ENCODE measurements around the gene A3GALT2.
"Not testable (repeated sequence)": the region's sequence is repeated elsewhere in the genome, so short reads cannot be mapped to it uniquely, and the experiment has no call there.

A3GALT2 gene

DNA sequence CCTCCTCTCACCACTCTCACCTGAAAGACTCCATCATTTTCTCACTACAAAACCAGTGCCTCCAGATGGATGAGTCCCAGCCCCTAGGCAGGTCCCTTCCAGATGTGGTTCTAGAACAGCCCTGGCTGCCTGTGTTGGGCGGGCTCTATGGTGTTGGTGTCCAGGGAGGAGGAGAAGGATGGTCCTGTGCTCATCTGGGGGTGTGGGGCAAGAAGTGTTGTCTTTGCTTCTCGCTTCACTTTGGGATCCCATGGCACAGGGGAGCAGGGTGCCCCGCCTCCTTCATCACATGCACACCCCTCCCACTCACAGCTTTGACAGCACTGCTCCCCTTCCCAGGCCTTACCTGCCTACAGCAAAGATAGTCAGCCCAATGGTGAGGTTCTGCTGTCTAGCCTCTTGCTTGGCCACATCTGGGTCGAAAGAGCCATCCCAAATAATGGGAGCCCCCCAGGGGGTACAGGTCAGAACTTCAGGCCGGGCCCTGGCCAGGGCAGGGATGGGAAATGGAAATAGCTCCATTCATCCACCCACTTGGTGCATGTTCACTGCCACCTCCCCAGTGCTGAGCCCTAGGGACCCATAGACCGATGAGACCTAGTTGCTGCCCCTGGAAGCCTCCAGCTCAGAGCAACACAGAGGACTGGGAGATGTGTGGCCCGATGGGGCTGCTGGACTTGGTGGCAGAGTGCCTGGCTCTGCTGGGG lies 9.0 kb downstream of the A3GALT2 start:
- DNase-seq, result no peak

GRCh38 chr1:33310702-33311101 lies 10.2 kb downstream of the A3GALT2 start:
- DNase-seq, result no peak

DNA sequence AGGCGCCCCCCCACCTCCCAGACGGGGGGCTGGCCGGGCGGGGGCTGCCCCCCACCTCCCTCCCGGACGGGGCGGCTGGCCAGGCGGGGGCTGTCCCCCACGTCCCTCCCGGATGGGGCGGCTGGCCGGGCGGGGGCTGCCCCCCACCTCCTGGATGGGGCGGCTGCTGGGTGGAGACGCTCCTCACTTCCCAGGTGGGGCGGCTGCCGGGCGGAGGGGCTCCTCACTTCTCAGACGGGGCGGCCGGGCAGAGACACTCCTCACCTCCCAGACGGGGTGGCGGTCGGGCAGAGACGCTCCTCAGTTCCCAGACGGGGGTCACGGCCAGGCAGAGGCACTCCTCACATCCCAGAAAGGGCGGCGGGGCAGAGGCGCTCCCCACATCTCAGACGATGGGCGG lies 11.5 kb downstream of the A3GALT2 start:
- DNase-seq, result not testable (repeated sequence)

- DNase-seq, result no peak
Measured at GRCh38 chr1:33307494-33307864, 13.4 kb downstream of the A3GALT2 start.

GRCh38 chr1:33306653-33307493 lies 14.0 kb downstream of the A3GALT2 start:
- no peak for DNase-seq

DNA sequence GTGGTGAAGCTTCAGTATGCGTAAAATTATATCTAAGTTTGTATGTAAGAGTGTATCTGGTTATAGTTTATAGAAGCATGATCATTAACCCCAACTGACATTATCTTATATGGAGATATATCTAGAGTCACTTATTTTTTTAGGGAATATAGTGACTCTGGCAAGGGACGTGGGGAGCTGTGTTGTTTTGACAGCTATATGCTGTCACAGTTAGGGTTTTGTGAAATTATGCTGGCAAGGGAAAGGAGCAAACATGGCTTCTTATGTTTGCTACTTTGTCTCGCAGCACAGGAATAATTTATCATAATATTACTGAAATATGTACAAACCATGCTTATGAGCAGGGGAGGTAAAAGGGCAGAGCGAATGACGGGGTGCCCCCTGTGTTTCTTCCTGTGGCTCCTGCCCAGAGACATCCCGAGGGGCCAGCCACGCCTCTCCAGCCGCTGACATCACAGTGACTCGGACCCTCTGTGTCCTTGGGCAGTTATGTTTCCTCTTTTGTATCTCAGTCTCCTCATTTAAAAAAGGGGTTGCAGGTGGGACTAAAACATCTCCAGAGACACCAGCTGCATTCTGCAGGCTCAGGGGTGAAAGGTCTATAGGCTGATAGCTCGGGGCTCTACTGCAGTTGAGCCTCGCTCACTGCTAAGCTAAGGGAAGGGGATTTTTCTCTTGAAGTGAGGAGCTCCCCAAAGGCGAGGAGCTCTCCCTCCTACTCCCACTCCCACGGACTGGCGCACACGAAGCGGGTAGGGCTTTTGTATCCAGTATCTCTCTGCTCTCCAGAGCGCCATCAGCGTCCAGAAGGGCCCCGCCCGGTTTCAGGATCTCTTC lies 14.9 kb downstream of the A3GALT2 start:
- DNase-seq, result no peak

DNA sequence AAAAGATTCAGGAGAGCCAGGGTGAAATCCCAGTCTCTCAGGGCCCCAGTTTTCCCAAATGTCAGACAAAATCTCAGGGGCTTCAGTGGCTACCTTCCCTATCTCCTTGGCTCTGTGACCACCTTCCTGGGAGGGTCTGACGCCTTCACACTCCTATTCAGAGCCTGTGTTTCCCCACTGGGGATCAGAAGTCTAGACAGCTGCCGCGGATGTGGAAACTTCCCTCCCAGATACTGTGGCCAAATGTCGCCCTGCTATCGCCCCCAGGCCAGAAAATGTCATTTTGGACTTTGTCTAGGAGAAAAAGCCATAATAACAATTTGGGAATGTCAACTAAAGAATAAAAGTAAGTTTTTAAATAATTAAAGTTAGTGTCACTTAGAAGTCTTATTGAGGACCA lies 15.9 kb downstream of the A3GALT2 start:
- no peak for DNase-seq

GRCh38 chr1:33302325-33302724 lies 18.6 kb downstream of the A3GALT2 start:
- peak; percentile 3 for DNase-seq

DNA sequence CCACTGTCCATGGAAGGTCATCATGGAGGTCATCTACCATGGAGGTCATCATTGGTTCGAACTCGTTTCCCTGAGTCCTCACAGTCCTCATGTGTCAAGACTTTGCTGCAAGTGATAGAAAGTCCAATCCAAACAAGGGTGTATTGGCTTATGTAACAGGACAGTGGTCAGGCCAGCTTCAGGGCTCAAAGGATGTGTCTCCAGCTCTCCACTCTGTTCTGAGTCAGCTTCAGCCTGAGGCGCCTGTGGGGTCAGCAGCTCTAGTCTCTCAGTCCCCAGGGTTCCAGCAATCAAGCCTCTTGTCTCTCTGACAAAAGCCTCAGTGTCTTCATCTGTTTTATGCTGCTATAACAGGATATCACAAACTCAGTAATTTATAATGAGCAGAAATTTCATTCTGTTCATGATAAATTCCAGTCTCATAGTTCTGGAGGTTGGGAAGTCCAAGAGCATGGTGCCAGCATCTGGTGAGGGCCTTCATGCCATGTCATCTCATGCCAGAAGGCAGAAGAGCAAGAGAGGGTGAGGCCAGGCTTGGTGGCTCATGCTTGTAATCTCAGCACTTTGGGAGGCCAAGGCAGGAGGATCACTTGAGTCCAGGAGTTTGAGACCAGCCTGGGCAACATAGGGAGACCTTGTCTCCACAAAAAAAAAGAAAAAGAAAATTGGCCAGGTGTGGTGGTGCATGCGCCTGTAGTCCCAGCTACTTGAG lies 19.5 kb downstream of the A3GALT2 start:
- no peak for DNase-seq

DNA sequence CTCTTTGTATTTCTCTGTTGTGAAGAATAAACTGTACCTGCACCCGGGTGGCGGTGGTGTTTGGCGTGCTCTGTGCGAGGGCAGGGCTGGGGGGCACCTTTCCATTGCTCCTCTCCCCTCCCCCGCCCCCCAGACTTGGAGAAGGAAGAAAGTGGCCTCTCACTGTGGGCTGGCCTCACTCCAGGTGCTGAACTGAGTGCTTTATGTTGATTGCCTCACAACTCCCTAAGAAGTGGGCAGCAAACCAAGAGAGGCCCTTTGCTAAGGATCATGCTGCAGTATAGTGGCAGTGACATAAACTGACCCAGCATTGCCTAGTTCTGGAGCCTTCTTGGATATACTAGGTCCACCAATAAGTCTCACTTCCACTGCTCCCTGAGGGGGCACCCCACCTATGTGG lies 20.2 kb downstream of the A3GALT2 start:
- DNase-seq, result no peak

GRCh38 chr1:33299461-33300155 lies 21.3 kb downstream of the A3GALT2 start:
- no peak for DNase-seq

- peak; percentile 86 for DNase-seq
Measured at GRCh38 chr1:33298623-33299277, 22.1 kb downstream of the A3GALT2 start.

- DNase-seq, result no peak
Measured at GRCh38 chr1:33297911-33298622, 22.8 kb downstream of the A3GALT2 start.

GRCh38 chr1:33296824-33297223 lies 24.1 kb downstream of the A3GALT2 start:
- no peak for DNase-seq

GRCh38 chr1:33296082-33296458 lies 24.8 kb downstream of the A3GALT2 start:
- no peak for DNase-seq

DNA sequence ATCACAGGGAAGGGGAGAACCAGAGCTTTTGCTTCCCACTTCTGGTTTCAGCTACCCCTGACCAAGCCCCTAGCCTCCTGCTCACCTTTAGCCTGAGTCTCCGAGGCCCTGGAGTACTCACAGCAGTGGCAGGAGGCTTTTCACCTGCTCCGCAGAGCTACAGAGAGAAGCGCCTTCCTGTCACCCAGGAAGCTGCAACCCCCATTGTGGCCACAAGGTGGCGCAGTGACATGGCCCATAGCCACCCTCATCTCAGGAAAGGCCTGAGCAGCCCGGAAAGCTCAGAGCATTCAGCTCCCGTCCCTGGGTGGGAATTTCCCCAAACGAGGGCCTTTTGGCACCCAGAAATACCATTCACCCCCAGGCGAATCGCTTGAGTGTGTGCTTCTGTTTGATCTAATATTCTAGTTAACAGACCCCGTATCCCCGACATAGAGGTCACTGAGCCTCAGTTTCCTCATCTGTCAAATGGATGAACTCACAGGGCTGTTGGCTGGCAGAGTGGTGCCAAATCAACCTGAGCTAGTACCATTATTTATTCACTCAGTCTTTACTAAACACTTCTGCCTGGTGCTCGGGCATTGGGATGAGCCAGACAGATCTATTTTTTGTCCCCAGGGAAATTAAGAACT lies 25.3 kb downstream of the A3GALT2 start:
- DNase-seq, result peak; percentile 88

GRCh38 chr1:33295023-33295422 lies 25.9 kb downstream of the A3GALT2 start:
- DNase-seq, result no peak

- DNase-seq, result no peak
Measured at GRCh38 chr1:33294071-33295010, 26.6 kb downstream of the A3GALT2 start.

GRCh38 chr1:33292726-33293340 lies 28.1 kb downstream of the A3GALT2 start:
- no peak for DNase-seq

Measured in OCI-M1 (cell line).